ENCODE measurements around the gene SHROOM3. TPM values are rescaled to one million over a fixed set of nuclear protein-coding genes. Genes with fewer than 3 reads are reported as not detected.

The SHROOM3 gene
- total RNA-seq, 6 experiments from 2014 or later, result 15.2 to 35.8 (median 29.9) TPM

DNA sequence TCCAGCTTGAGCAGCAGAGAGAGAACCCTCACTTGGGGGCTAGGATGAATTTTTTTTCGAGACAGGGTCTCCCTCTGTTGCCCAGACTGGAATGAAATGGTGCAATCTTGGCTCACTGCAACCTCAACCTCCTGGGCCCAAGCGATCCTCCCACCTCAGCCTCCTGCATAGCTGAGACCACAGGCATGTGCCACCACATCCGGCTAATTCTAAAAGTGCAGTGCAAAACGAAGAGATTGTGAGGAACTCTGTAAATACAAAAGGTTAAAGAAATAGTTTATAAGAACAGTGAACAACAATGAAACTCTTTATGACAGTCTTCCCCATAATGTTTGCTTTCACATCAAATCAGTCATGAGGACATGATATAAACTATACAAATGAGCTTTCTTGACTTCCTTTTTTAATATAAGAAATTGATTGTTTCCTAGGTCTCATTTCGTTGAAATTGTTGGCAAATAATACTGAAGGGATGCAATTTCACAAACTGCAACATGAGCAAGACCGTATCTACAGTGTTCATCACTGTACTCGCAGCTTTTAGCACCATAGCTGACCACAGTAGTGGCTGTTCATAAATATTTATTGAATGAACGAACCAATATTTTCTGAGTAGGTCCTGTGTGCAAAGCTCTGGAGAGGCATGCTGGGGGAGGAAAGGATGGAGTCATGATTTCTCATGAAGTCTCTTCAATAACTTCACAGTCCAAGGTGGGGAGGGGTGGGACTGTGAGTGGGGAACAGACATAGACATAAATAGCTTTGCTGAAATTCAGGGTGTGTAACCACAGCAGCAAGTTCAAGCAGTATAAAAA lies 116.1 kb downstream of the SHROOM3 start:
- intact Hi-C loops (cut with DNase I), result no loop called here
- Histone ChIP-seq H3K36me3 (no peaks in the 10 kb centered on the region), H3K27me3 (no peaks in the 10 kb centered on the region), H3K27ac (no peak overlapping the region), H3K4me3 (no peak overlapping the region), H3K4me1 (peaks cover 0 to 12% (median under 1%) of the 10 kb centered on the region in 4 donors), H3K9me3 (no peaks in the 10 kb centered on the region)
- DNase-seq (no peak), ATAC-seq (no peak)
- TF ChIP-seq, protein P1, sequence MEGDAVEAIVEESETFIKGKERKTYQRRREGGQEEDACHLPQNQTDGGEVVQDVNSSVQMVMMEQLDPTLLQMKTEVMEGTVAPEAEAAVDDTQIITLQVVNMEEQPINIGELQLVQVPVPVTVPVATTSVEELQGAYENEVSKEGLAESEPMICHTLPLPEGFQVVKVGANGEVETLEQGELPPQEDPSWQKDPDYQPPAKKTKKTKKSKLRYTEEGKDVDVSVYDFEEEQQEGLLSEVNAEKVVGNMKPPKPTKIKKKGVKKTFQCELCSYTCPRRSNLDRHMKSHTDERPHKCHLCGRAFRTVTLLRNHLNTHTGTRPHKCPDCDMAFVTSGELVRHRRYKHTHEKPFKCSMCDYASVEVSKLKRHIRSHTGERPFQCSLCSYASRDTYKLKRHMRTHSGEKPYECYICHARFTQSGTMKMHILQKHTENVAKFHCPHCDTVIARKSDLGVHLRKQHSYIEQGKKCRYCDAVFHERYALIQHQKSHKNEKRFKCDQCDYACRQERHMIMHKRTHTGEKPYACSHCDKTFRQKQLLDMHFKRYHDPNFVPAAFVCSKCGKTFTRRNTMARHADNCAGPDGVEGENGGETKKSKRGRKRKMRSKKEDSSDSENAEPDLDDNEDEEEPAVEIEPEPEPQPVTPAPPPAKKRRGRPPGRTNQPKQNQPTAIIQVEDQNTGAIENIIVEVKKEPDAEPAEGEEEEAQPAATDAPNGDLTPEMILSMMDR (IDR thresholded peaks at IDR 0.05), result no peak
- no peak for TF ChIP-seq POLR2A (IDR thresholded peaks at IDR 0.05)
- 66% methylated on average over 6 of the region's 8 CpGs for WGBS (ENCODE audit: insufficient coverage, low coverage, low lambda C conversion rate, missing lambda C conversion rate)

DNA sequence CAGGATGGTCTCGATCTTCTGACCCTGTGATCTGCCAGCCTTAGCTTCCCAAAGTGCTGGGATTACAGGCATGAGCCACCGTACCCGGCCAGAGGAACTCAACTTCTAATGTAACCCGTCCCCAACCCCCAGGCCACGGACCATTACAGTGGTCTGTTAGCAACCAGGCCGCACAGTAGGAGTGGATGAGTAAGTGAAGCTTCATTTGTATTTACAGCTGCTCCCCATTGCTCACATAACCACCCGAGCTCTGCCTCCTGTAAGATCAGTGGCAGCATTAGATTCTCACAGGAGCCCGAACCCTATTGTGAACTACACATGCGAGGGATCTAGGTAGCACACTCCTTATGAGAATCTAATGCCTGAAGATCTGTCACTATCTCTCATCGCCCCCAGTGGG lies 119.6 kb downstream of the SHROOM3 start:
- Histone ChIP-seq H3K4me3 (no peak overlapping the region), H3K36me3 (peaks cover 0 to 6% (median 0%) of the 10 kb centered on the region in 4 donors), H3K27me3 (no peaks in the 10 kb centered on the region), H3K27ac (no peak overlapping the region), H3K4me1 (peaks cover 0 to 6% (median 0%) of the 10 kb centered on the region in 4 donors), H3K9me3 (no peaks in the 10 kb centered on the region)
- WGBS (ENCODE audit: insufficient coverage, low coverage, low lambda C conversion rate, missing lambda C conversion rate), result 93% methylated on average over 4 of the region's 10 CpGs
- no peak for TF ChIP-seq POLR2A (IDR thresholded peaks at IDR 0.05)
- TF ChIP-seq, protein P1 (IDR thresholded peaks at IDR 0.05), result no peak
- intact Hi-C loops (cut with DNase I), result no loop called here
- no peak for ATAC-seq
- DNase-seq, result no peak

DNA sequence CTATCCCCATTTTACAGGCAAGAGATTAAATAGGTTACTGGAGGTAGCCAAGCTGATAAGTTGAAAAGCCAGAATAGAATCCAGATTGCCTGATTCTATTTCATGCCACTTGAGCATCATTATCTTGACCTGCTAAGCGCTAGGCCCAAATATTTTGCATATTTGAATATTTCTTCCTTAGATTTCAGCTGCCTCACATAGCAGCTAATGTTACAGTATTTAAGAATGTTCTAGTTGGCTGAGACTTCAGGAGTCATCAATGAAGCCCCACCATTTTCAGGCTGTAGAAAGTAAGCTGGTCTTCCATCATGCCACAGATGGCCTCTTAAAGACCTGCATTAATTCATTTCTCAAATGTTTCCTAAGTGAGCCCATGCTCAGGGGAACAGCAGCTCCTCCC lies 121.4 kb downstream of the SHROOM3 start:
- ATAC-seq, result no peak
- TF ChIP-seq POLR2A (IDR thresholded peaks at IDR 0.05), result no peak
- TF ChIP-seq, protein P1 (IDR thresholded peaks at IDR 0.05), result no peak
- intact Hi-C loops (cut with DNase I), result no loop called here
- no peak for DNase-seq
- H3K4me3 ChIP-seq, result no peak overlapping the region
- WGBS (ENCODE audit: insufficient coverage, low coverage, low lambda C conversion rate, missing lambda C conversion rate), result 88% methylated on average over 1 of the region's 1 CpG
- no peaks in the 10 kb centered on the region for H3K4me1 ChIP-seq
- H3K9me3 ChIP-seq, result no peaks in the 10 kb centered on the region
- H3K36me3 ChIP-seq, result peaks cover 0 to 6% (median under 1%) of the 10 kb centered on the region in 4 donors
- H3K27ac ChIP-seq, result no peak overlapping the region
- H3K27me3 ChIP-seq, result no peaks in the 10 kb centered on the region

DNA sequence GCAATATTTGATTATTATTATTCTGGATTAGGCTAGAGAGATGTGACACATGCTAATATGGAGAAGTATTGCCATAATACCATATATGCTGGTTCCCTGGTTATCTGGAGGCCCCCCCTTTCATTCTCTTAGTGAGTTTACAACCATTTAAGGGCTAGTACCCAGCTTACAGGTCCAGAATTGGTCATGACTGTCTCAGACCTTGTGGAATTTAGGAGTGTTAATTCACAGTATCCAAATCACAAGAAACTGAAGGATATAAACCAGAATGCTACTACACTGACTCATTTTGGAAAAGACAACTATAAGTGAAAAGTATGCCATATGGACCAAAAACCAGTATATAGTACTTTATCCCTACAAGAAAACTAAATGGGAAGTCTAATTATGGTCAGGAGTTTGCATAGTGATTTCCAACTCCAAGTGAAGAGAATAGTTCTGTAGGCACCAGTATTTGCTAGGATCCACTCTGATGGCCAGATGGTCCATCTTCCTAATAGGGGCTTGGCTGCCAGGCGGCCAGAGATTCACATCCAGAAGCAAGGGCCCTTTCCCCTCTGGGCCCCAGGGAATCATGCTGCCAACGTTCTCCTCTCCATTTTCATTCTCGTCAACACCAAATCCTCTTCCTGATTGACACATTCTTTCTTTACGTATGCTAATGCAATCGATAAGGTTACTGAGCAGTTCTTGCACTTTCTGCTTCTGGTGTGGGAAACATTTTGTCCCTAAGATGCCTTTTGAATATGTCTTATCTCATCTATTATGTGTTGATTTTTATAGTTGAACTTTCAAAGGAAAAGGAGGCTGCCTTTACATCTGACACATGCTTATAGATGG lies 123.6 kb downstream of the SHROOM3 start:
- no peaks in the 10 kb centered on the region for H3K27me3 ChIP-seq
- no peaks in the 10 kb centered on the region for H3K9me3 ChIP-seq
- no peak overlapping the region for H3K27ac ChIP-seq
- DNase-seq, result no peak
- peaks cover 0 to 6% (median under 1%) of the 10 kb centered on the region in 4 donors for H3K36me3 ChIP-seq
- intact Hi-C loops (cut with DNase I), result no loop called here
- TF ChIP-seq, protein P1 (IDR thresholded peaks at IDR 0.05), result no peak
- no peak for TF ChIP-seq POLR2A (IDR thresholded peaks at IDR 0.05)
- H3K4me1 ChIP-seq, result peaks cover 0 to 14% (median 5%) of the 10 kb centered on the region in 4 donors
- WGBS (ENCODE audit: insufficient coverage, low coverage, low lambda C conversion rate, missing lambda C conversion rate), result 62% methylated on average over 5 of the region's 5 CpGs
- H3K4me3 ChIP-seq, result no peak overlapping the region
- no peak for ATAC-seq
